ENCODE measurements around the gene ADGB.

ADGB gene

GRCh38 chr6:146635165-146635564, 36.4 kb downstream of the ADGB start:
- no peak for DNase-seq

GRCh38 chr6:146636481-146636880, 37.7 kb downstream of the ADGB start:
- DNase-seq = no peak

GRCh38 chr6:146642921-146643320, 44.1 kb downstream of the ADGB start:
- DNase-seq = no peak

- DNase-seq = no peak
These were observed 52.2 kb downstream of the ADGB start for GRCh38 chr6:146650799-146651481.

- DNase-seq = no peak
These were observed 52.7 kb downstream of the ADGB start for GRCh38 chr6:146651482-146651863.

GRCh38 chr6:146657432-146657831, 58.7 kb downstream of the ADGB start:
- no peak for DNase-seq

- DNase-seq = no peak
These were observed 66.1 kb downstream of the ADGB start for GRCh38 chr6:146664871-146665360.

- no peak for DNase-seq
These were observed 68.1 kb downstream of the ADGB start for GRCh38 chr6:146666909-146667308.

GRCh38 chr6:146670161-146670560, 71.4 kb downstream of the ADGB start:
- DNase-seq = no peak

GRCh38 chr6:146673069-146673468, 74.3 kb downstream of the ADGB start:
- no peak for DNase-seq

- DNase-seq = no peak
These were observed 80.6 kb downstream of the ADGB start for GRCh38 chr6:146679386-146679785.

- no peak for DNase-seq
These were observed 84.1 kb downstream of the ADGB start for GRCh38 chr6:146682919-146683318.

GRCh38 chr6:146689806-146690205, 91.0 kb downstream of the ADGB start:
- no peak for DNase-seq

- DNase-seq = no peak
These were observed 94.6 kb downstream of the ADGB start for GRCh38 chr6:146693342-146693741.

- DNase-seq = no peak
These were observed 99.1 kb downstream of the ADGB start for GRCh38 chr6:146697921-146698320.

GRCh38 chr6:146700078-146700686, 101.4 kb downstream of the ADGB start:
- peak; percentile 67 for DNase-seq

- no peak for DNase-seq
These were observed 102.9 kb downstream of the ADGB start for GRCh38 chr6:146701632-146702031.

- DNase-seq = no peak
These were observed 110.4 kb downstream of the ADGB start for GRCh38 chr6:146709036-146709622.

- DNase-seq = no peak
These were observed 120.6 kb downstream of the ADGB start for GRCh38 chr6:146719387-146719786.

- no peak for DNase-seq
These were observed 140.9 kb downstream of the ADGB start for GRCh38 chr6:146739696-146740095.

- DNase-seq = no peak
These were observed 142.8 kb downstream of the ADGB start for GRCh38 chr6:146741609-146742008.

- no peak for DNase-seq
These were observed 154.5 kb downstream of the ADGB start for GRCh38 chr6:146753306-146753705.

- no peak for DNase-seq
These were observed 168.9 kb downstream of the ADGB start for GRCh38 chr6:146767632-146768031.

- no peak for DNase-seq
These were observed 169.9 kb downstream of the ADGB start for GRCh38 chr6:146768722-146769121.

All from DMS153 (cell line).